ENCODE measurements around the gene HDHD5.

Gene HDHD5

GRCh38 chr22:17158568-17159503 is at the start of gene HDHD5:
Gene HDHD5, minus strand, starts transcription at chr22:17159277. Its CDS starts 26 bp downstream, at chr22:17159251.
- H3K4me3 ChIP-seq (ENCODE audit: low read length), result peak within 1 kb of the TSS; percentile 81
- peaks cover 25% of the 10 kb centered on the region for H3K4me1 ChIP-seq (ENCODE audit: low read length)
- H3K36me3 ChIP-seq (replicated peaks; ENCODE audit: low read depth, low read length), result peaks cover 14% of the 10 kb centered on the region
- peak within 1 kb of the TSS; percentile 84 for H3K4me2 ChIP-seq (ENCODE audit: low read length)
- TF ChIP-seq EZH2phosphoT487 (IDR thresholded peaks at IDR 0.05; ENCODE audit: low read depth) (no peak), CTCF (IDR thresholded peaks at IDR 0.05; ENCODE audit: low read depth, low read length) (no peak)
- H3K27ac ChIP-seq (ENCODE audit: low read length), result peak within 1 kb of the TSS; percentile 18; the same call in 1 of the 2 replicates
- no peaks in the 10 kb centered on the region for H3K27me3 ChIP-seq (ENCODE audit: low read depth, low read length)
- peaks cover 24% of the 10 kb centered on the region for H4K20me1 ChIP-seq (ENCODE audit: insufficient read depth, low read length)
- peak within 1 kb of the TSS; percentile 73 for H3K9ac ChIP-seq (ENCODE audit: low read length)
- peak within 1 kb of the TSS; percentile 92 for H2AFZ ChIP-seq (ENCODE audit: low read depth, low read length)
- peaks cover 52% of the 10 kb centered on the region for H3K79me2 ChIP-seq (ENCODE audit: low read length)
- H3K9me3 ChIP-seq (ENCODE audit: insufficient read depth, low read length), result no peaks in the 10 kb centered on the region

GRCh38 chr22:17205432-17205831 is 46.4 kb upstream of the HDHD5 start:
- Histone ChIP-seq H3K36me3 (replicated peaks; ENCODE audit: low read depth, low read length) (no peaks in the 10 kb centered on the region), H3K27me3 (ENCODE audit: low read depth, low read length) (no peaks in the 10 kb centered on the region), H3K9ac (ENCODE audit: low read length) (peak overlapping the region; percentile 12; the same call in 1 of the 2 replicates), H3K4me3 (ENCODE audit: low read length) (no peak overlapping the region), H3K27ac (ENCODE audit: low read length) (no peak overlapping the region), H2AFZ (ENCODE audit: low read depth, low read length) (0 out of 2 replicates have a peak overlapping the region, but pooled peaks have one; percentile 1), H3K79me2 (ENCODE audit: low read length) (no peaks in the 10 kb centered on the region), H4K20me1 (ENCODE audit: insufficient read depth, low read length) (no peaks in the 10 kb centered on the region), H3K4me1 (ENCODE audit: low read length) (peaks cover 7% of the 10 kb centered on the region), H3K9me3 (ENCODE audit: insufficient read depth, low read length) (no peaks in the 10 kb centered on the region), H3K4me2 (ENCODE audit: low read length) (no peak overlapping the region)
- TF ChIP-seq EZH2phosphoT487 (IDR thresholded peaks at IDR 0.05; ENCODE audit: low read depth) (no peak), CTCF (IDR thresholded peaks at IDR 0.05; ENCODE audit: low read depth, low read length) (peak; percentile 78)

GRCh38 chr22:17201285-17201945 is 42.3 kb upstream of the HDHD5 start:
- Histone ChIP-seq H3K9ac (ENCODE audit: low read length) (no peak overlapping the region), H3K36me3 (replicated peaks; ENCODE audit: low read depth, low read length) (no peaks in the 10 kb centered on the region), H3K27me3 (ENCODE audit: low read depth, low read length) (no peaks in the 10 kb centered on the region), H3K4me1 (ENCODE audit: low read length) (peaks cover 7% of the 10 kb centered on the region), H3K27ac (ENCODE audit: low read length) (no peak overlapping the region), H3K4me2 (ENCODE audit: low read length) (no peak overlapping the region), H3K4me3 (ENCODE audit: low read length) (no peak overlapping the region), H3K79me2 (ENCODE audit: low read length) (no peaks in the 10 kb centered on the region), H2AFZ (ENCODE audit: low read depth, low read length) (no peak overlapping the region), H4K20me1 (ENCODE audit: insufficient read depth, low read length) (no peaks in the 10 kb centered on the region), H3K9me3 (ENCODE audit: insufficient read depth, low read length) (no peaks in the 10 kb centered on the region)
- TF ChIP-seq EZH2phosphoT487 (IDR thresholded peaks at IDR 0.05; ENCODE audit: low read depth) (no peak), CTCF (IDR thresholded peaks at IDR 0.05; ENCODE audit: low read depth, low read length) (peak; percentile 42)
